Smooth muscle cell (in vitro differentiated cells): Measurements from ENCODE around the gene LTBR. TPM values are rescaled to one million over a fixed set of nuclear protein-coding genes. Genes with fewer than 3 reads are reported as not detected.

Experiments used
- DNase-seq: peaks from one replicate; lab custom pipeline; 2025; ENCODE audit not compliant: unreplicated experiment; lab: John Stamatoyannopoulos, UW
- H2AFZ ChIP-seq: fragments of 200-600 bp; sonication (generic); 2 replicates; pipeline ENCODE4 v1.6.0; 2016; ENCODE audit warnings: antibody characterized with exemption, low read depth, mild to moderate bottlenecking
- H3F3A ChIP-seq: fragments of 200-600 bp; sonication (generic); 2 replicates; pipeline ENCODE4 v1.6.0; 2017; ENCODE audit warnings: antibody characterized with exemption, low read depth
- H3K27ac ChIP-seq: fragments of 200-600 bp; sonication (generic); 2 replicates; pipeline ENCODE4 v1.5.1; 2016; ENCODE audit warnings: low read depth, mild to moderate bottlenecking
- H3K27me3 ChIP-seq: fragments of 200-600 bp; sonication (generic); 2 replicates; pipeline ENCODE4 v1.6.1; 2016; ENCODE audit warnings: low read depth, mild to moderate bottlenecking
- H3K36me3 ChIP-seq: fragments of 200-600 bp; sonication (generic); 2 replicates; pipeline ENCODE4 v1.5.1; 2016; ENCODE audit warnings: low read depth
- H3K4me1 ChIP-seq: fragments of 200-600 bp; sonication (generic); 2 replicates; pipeline ENCODE4 v1.5.1; 2016; ENCODE audit warnings: low read depth
- H3K4me2 ChIP-seq: fragments of 200-600 bp; sonication (generic); 2 replicates; pipeline ENCODE4 v1.6.0; 2016; ENCODE audit warnings: mild to moderate bottlenecking
- H3K4me3 ChIP-seq: fragments of 200-600 bp; sonication (generic); 2 replicates; pipeline ENCODE4 v1.5.1; 2016; ENCODE audit warnings: mild to moderate bottlenecking
- H3K79me2 ChIP-seq: fragments of 200-600 bp; sonication (generic); 2 replicates; pipeline ENCODE4 v1.6.0; 2016; ENCODE audit warnings: low read depth, mild to moderate bottlenecking
- H3K9ac ChIP-seq: fragments of 200-600 bp; sonication (generic); 2 replicates; pipeline ENCODE4 v1.6.0; 2016; ENCODE audit warnings: low read depth
- H3K9me3 ChIP-seq: fragments of 200-600 bp; sonication (generic); replicated peaks from 2 replicates; pipeline ENCODE4 v1.5.1; 2016; ENCODE audit warnings: low read depth
- H4K20me1 ChIP-seq: fragments of 200-600 bp; sonication (generic); 2 replicates; pipeline ENCODE4 v1.6.0; 2016; ENCODE audit warnings: low read depth
- CTCF ChIP-seq: fragments of 200-600 bp; sonication (generic); IDR thresholded peaks from 2 replicates; pipeline ENCODE4 v1.5.1; 2017; ENCODE audit warnings: borderline replicate concordance, mild to moderate bottlenecking, antibody characterized with exemption; ENCODE audit not compliant: insufficient read depth, poor library complexity, severe bottlenecking
- WGBS: methylation state at CpG from one replicate; pipeline ENCODE4 v1.1.7; 2016; ENCODE audit warnings: low lambda C conversion rate; 5-methylcytosine and 5-hydroxymethylcytosine counted together
- polyA plus RNA-seq: library from polyadenylated mRNA; unstranded; fragments of >200 nt; fragmentation: Nextera tagmentation; extraction: Ambion mirVana; gene quantifications from 2 replicates; pipeline ENCODE4 v1.2.1, GENCODE V29; 2016
- total RNA-seq: library from RNA; depleted of rRNA; stranded (reverse); fragments of >200 nt; gene quantifications from 2 replicates; pipeline ENCODE4 v1.2.3, GENCODE V29; 2014

LTBR gene
- total and polyA plus RNA-seq, 2 experiments from 2014 or later: 35.1 to 72.9 TPM

- Histone ChIP-seq H3F3A (no peaks in the 10 kb centered on the region), H3K79me2 (no peaks in the 10 kb centered on the region), H2AFZ (no peak overlapping the region), H3K4me3 (no peak overlapping the region), H3K4me1 (no peaks in the 10 kb centered on the region), H3K9ac (no peak overlapping the region), H3K27ac (no peak overlapping the region), H3K27me3 (no peaks in the 10 kb centered on the region), H3K4me2 (no peak overlapping the region), H3K9me3 (no peaks in the 10 kb centered on the region), H4K20me1 (no peaks in the 10 kb centered on the region), H3K36me3 (no peaks in the 10 kb centered on the region)
- 79% methylated on average over 6 of the region's 6 CpGs for WGBS
- no peak for TF ChIP-seq CTCF
- no peak for DNase-seq
Measured at GRCh38 chr12:6424008-6424347, 40.0 kb downstream of the LTBR start.

GRCh38 chr12:6424866-6425265 lies 40.9 kb downstream of the LTBR start:
- H4K20me1 ChIP-seq: no peaks in the 10 kb centered on the region
- no peak overlapping the region for H3K9ac ChIP-seq
- no peak overlapping the region for H3K4me3 ChIP-seq
- H3F3A ChIP-seq: no peaks in the 10 kb centered on the region
- H3K9me3 ChIP-seq: no peaks in the 10 kb centered on the region
- 89% methylated on average over 8 of the region's 8 CpGs for WGBS
- no peaks in the 10 kb centered on the region for H3K79me2 ChIP-seq
- no peak overlapping the region for H3K4me2 ChIP-seq
- no peaks in the 10 kb centered on the region for H3K27me3 ChIP-seq
- no peaks in the 10 kb centered on the region for H3K4me1 ChIP-seq
- no peak overlapping the region for H3K27ac ChIP-seq
- no peak for DNase-seq
- no peaks in the 10 kb centered on the region for H3K36me3 ChIP-seq
- TF ChIP-seq CTCF: no peak
- H2AFZ ChIP-seq: no peak overlapping the region

GRCh38 chr12:6425590-6426531 lies 41.9 kb downstream of the LTBR start:
- H3K4me1 ChIP-seq: no peaks in the 10 kb centered on the region
- 83% methylated on average over 23 of the region's 23 CpGs for WGBS
- no peak overlapping the region for H3K4me2 ChIP-seq
- H3K27me3 ChIP-seq: no peaks in the 10 kb centered on the region
- TF ChIP-seq CTCF: no peak
- H3K9ac ChIP-seq: no peak overlapping the region
- no peak overlapping the region for H3K27ac ChIP-seq
- H3K79me2 ChIP-seq: no peaks in the 10 kb centered on the region
- no peak for DNase-seq
- no peaks in the 10 kb centered on the region for H3F3A ChIP-seq
- no peak overlapping the region for H3K4me3 ChIP-seq
- H2AFZ ChIP-seq: no peak overlapping the region
- no peaks in the 10 kb centered on the region for H3K36me3 ChIP-seq
- no peaks in the 10 kb centered on the region for H3K9me3 ChIP-seq
- no peaks in the 10 kb centered on the region for H4K20me1 ChIP-seq
